GM12864 (cell line): ENCODE data around the gene FCHSD2.

Experiments
- DNase-seq: peaks from one replicate; pipeline ENCODE4 v3.0.0-alpha.2; 2011; ENCODE audit warnings: low read depth
- H3K4me3 ChIP-seq: 2 replicates; pipeline ENCODE4 v1.5.1; 2011; ENCODE audit warnings: mild to moderate bottlenecking, low read depth, low read length, control low read depth
- CTCF ChIP-seq: IDR thresholded peaks from 2 replicates; pipeline ENCODE4 v1.5.1; 2011; ENCODE audit warnings: low read depth, mild to moderate bottlenecking, moderate library complexity, low read length, control low read depth, inconsistent platforms; ENCODE audit errors: missing control alignments

FCHSD2 gene

DNA sequence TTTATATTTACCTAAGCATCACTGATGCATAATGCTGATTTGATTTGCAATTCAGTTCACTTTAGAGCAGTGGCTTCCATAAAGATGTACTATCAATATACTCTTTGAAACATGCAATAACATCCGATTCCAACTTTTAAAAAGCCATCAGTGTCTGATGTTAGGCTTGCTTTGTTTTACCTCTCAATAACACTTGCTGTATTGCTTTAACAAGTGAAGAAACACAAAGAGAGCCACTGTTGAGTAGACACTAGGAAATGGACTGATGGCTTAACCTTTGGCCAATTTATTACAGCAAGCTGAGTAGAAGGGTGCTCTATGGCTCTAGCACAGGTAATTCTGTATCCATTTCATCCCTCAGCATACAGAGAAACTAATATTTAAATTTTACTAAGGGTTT lies 122.1 kb downstream of the FCHSD2 start:
- no peak overlapping the region for H3K4me3 ChIP-seq
- no peak for DNase-seq
- TF ChIP-seq CTCF: no peak

- no peak overlapping the region for H3K4me3 ChIP-seq
- no peak for TF ChIP-seq CTCF
- no peak for DNase-seq
These were observed 122.7 kb downstream of the FCHSD2 start for GRCh38 chr11:73019449-73019848.

DNA sequence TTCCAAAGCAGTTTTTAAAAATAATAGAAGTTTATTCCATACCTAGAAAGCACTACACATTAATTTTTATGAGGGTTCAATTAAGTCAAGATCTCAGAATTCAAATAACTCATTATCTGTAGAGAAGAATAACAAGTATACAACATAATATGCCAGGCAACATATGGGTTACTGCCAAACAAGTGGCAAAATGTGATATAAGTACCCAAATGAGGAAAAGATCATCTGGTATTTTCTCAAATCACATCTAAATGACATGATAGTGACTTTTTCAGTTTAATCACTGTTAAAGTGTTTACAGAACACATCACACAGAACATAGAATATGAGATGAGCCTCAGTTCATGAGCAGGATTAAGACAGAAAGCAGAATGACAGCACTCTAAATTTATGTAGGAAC lies 123.3 kb downstream of the FCHSD2 start:
- H3K4me3 ChIP-seq: no peak overlapping the region
- DNase-seq: no peak
- no peak for TF ChIP-seq CTCF

GRCh38 chr11:73017024-73017751 lies 124.9 kb downstream of the FCHSD2 start:
- TF ChIP-seq CTCF: no peak
- no peak for DNase-seq
- H3K4me3 ChIP-seq: no peak overlapping the region

DNA sequence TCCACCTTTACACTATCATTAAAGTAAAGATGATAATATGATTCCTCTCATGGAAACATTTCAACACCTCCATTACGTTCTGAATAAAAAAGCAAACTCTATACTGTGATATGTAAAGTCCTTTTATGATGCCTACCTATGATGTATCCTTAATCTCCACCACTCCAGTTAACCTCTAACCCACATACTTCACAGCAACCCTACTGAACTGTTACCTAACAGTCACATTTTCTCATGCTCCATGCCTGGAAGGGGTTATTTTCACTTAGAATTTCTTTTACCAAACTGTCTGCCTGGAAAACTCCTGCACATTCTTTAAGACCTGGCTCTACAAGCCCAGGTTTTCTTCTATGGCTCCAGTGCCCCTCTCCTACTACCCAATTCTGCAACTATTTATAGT lies 129.1 kb downstream of the FCHSD2 start:
- no peak for DNase-seq
- no peak overlapping the region for H3K4me3 ChIP-seq
- TF ChIP-seq CTCF: no peak

- H3K4me3 ChIP-seq: no peak overlapping the region
- DNase-seq: no peak
- TF ChIP-seq CTCF: no peak
These were observed 129.8 kb downstream of the FCHSD2 start for GRCh38 chr11:73012121-73012863.
